H1 (cell line): ENCODE results near the gene LFNG. TPM values are rescaled to one million over a fixed set of nuclear protein-coding genes. Genes with fewer than 3 reads are reported as not detected.

Experiments used
- CTCF ChIA-PET: fragments of 300-600 bp; sonication (Branson Sonifier 250); formaldehyde crosslinking; loops from one replicate; lab custom pipeline; 2021; ENCODE audit not compliant: partially characterized antibody; lab: Charles Lee
- POLR2A ChIA-PET: fragments of 300-600 bp; sonication (Branson Sonifier 250); formaldehyde crosslinking; loops from one replicate; lab custom pipeline; 2021; ENCODE audit warnings: inconsistent platforms; ENCODE audit not compliant: partially characterized antibody; lab: Charles Lee
- DNase-seq, 2 experiments: peaks; one replicate each; pipeline versions ENCODE4 v3.0.0 to v3.0.0-alpha.2; 2010 to 2022; ENCODE audit warnings: low spot score in 2 of 2, low read depth in 1 of 2, mixed read lengths in 1 of 2
- FAIRE-seq: peaks from 2 replicates; lab custom pipeline; 2011; peaks lifted over from hg19 to GRCh38; lab: Jason Lieb, UNC
- H2AFZ ChIP-seq: 2 replicates; pipeline ENCODE4 v1.8.1; 2012; ENCODE audit warnings: low read length, inconsistent platforms
- H2AK5ac ChIP-seq: 2 replicates; pipeline ENCODE4 v1.6.1; 2013; ENCODE audit warnings: low read depth, low read length
- H2BK120ac ChIP-seq: replicated peaks from 2 replicates; pipeline ENCODE3; 2013; ENCODE audit warnings: low read depth, low read length, inconsistent platforms
- H2BK12ac ChIP-seq: 2 replicates; pipeline ENCODE4 v1.6.1; 2013; ENCODE audit warnings: low read depth, low read length
- H2BK15ac ChIP-seq: 2 replicates; pipeline ENCODE4 v1.6.1; 2013; ENCODE audit warnings: low read length
- H2BK20ac ChIP-seq: 2 replicates; pipeline ENCODE4 v1.6.1; 2013; ENCODE audit warnings: low read length
- H2BK5ac ChIP-seq: 2 replicates; pipeline ENCODE4 v1.6.1; 2013; ENCODE audit warnings: low read depth, low read length
- H3K14ac ChIP-seq: 2 replicates; pipeline ENCODE4 v1.6.1; 2013; ENCODE audit warnings: inconsistent platforms; ENCODE audit not compliant: insufficient read length
- H3K18ac ChIP-seq: 2 replicates; pipeline ENCODE4 v1.6.1; 2013; ENCODE audit warnings: low read length; ENCODE audit errors: extremely low read depth
- H3K23ac ChIP-seq: 2 replicates; pipeline ENCODE4 v1.6.1; 2013; ENCODE audit warnings: inconsistent platforms; ENCODE audit not compliant: insufficient read length
- H3K23me2 ChIP-seq: 2 replicates; pipeline ENCODE4 v1.6.1; 2013; ENCODE audit warnings: low read depth, low read length
- H3K27ac ChIP-seq: 2 replicates; pipeline ENCODE4 v1.6.1; 2011; ENCODE audit warnings: low read depth, low read length, inconsistent platforms
- H3K27me3 ChIP-seq, 4 experiments: replicated peaks in 1 of 4; 1 replicate in 1 of 4; 2 replicates in 3 of 4; pipeline versions ENCODE4 v1.6.1 to v1.8.1; 2011 to 2013; ENCODE audit warnings: low read length in 3 of 4, mild to moderate bottlenecking in 3 of 4, inconsistent platforms in 2 of 4, mixed read lengths in 2 of 4, moderate library complexity in 1 of 4; ENCODE audit not compliant: control insufficient read depth in 3 of 4, insufficient read depth in 3 of 4; ENCODE audit errors: extremely low read depth in 1 of 4
- H3K36me3 ChIP-seq, 4 experiments: 2 replicates each; pipeline versions ENCODE4 v1.6.1 to v1.8.1; 2011 to 2013; ENCODE audit warnings: mild to moderate bottlenecking in 4 of 4, low read length in 3 of 4, moderate library complexity in 2 of 4, control low read depth in 1 of 4, inconsistent platforms in 1 of 4; ENCODE audit not compliant: insufficient read depth in 4 of 4, control insufficient read depth in 2 of 4
- H3K4ac ChIP-seq: replicated peaks from 2 replicates; pipeline ENCODE3; 2013; ENCODE audit warnings: low read length, low read depth, mixed read lengths, inconsistent platforms; ENCODE audit not compliant: insufficient read length
- H3K4me1 ChIP-seq, 4 experiments: replicated peaks in 1 of 4; 1 replicate in 1 of 4; 2 replicates in 3 of 4; pipeline versions ENCODE4 v1.6.1 to v1.8.1; 2011 to 2013; ENCODE audit warnings: low read length in 3 of 4, inconsistent platforms in 2 of 4, mixed read lengths in 1 of 4; ENCODE audit not compliant: insufficient read depth in 4 of 4, control insufficient read depth in 3 of 4
- H3K4me2 ChIP-seq, 2 experiments: 2 replicates each; pipeline versions ENCODE4 v1.6.1 to v1.8.1; 2011 to 2013; ENCODE audit warnings: low read depth in 2 of 2, low read length in 2 of 2, control low read depth in 1 of 2, inconsistent platforms in 1 of 2, mild to moderate bottlenecking in 1 of 2; ENCODE audit not compliant: insufficient read depth in 1 of 2
- H3K4me3 ChIP-seq, 4 experiments: fragments of 200-600, 300-600 bp in 1 of 4; sonication (generic), shearing (Covaris generic), sonication (Bioruptor Twin) in 1 of 4; 2 replicates each; pipeline versions ENCODE4 v1.5.1 to v1.8.1; 2011 to 2016; ENCODE audit warnings: low read length in 4 of 4, low read depth in 3 of 4, control low read depth in 2 of 4, inconsistent platforms in 2 of 4, mild to moderate bottlenecking in 2 of 4, mixed read lengths in 1 of 4, moderate library complexity in 1 of 4; ENCODE audit not compliant: insufficient read depth in 2 of 4; ENCODE audit errors: extremely low read depth in 1 of 4
- H3K56ac ChIP-seq: replicated peaks from 2 replicates; pipeline ENCODE3; 2013; ENCODE audit warnings: low read depth, mild to moderate bottlenecking, mixed read lengths, low read length, inconsistent platforms; ENCODE audit not compliant: insufficient read length
- H3K79me1 ChIP-seq: 2 replicates; pipeline ENCODE4 v1.6.1; 2013; ENCODE audit warnings: low read depth, low read length, control low read depth
- H3K79me2 ChIP-seq, 2 experiments: 2 replicates each; pipeline versions ENCODE4 v1.6.1 to v1.8.1; 2012 to 2013; ENCODE audit warnings: low read length in 2 of 2, mild to moderate bottlenecking in 2 of 2, inconsistent platforms in 1 of 2; ENCODE audit not compliant: insufficient read depth in 2 of 2, control insufficient read depth in 1 of 2
- H3K9ac ChIP-seq, 4 experiments: replicated peaks in 1 of 4; 1 replicate in 1 of 4; 2 replicates in 3 of 4; pipeline versions ENCODE4 v1.6.1 to v1.8.1; 2011 to 2013; ENCODE audit warnings: low read depth in 3 of 4, low read length in 3 of 4, control low read depth in 2 of 4, mild to moderate bottlenecking in 2 of 4, moderate library complexity in 2 of 4, inconsistent platforms in 1 of 4; ENCODE audit errors: extremely low read depth in 1 of 4
- H3K9me3 ChIP-seq, 2 experiments: 2 replicates each; pipeline versions ENCODE4 v1.6.1 to v1.8.1; 2012 to 2013; ENCODE audit warnings: mild to moderate bottlenecking in 2 of 2, moderate library complexity in 2 of 2, control low read depth in 1 of 2, inconsistent platforms in 1 of 2, low read depth in 1 of 2, low read length in 1 of 2, mixed read lengths in 1 of 2; ENCODE audit not compliant: insufficient read depth in 2 of 2
- H4K20me1 ChIP-seq, 2 experiments: replicated peaks in 1 of 2; 2 replicates each; pipeline versions ENCODE3 to v1.8.1; 2011 to 2013; ENCODE audit warnings: inconsistent platforms in 2 of 2, low read length in 2 of 2, mild to moderate bottlenecking in 1 of 2; ENCODE audit not compliant: insufficient read depth in 2 of 2, control insufficient read depth in 1 of 2
- H4K5ac ChIP-seq: 2 replicates; pipeline ENCODE4 v1.6.1; 2013; ENCODE audit warnings: low read length, low read depth, mixed read lengths, inconsistent platforms; ENCODE audit not compliant: insufficient read length
- H4K8ac ChIP-seq: 2 replicates; pipeline ENCODE4 v1.8.0; 2013; ENCODE audit warnings: mild to moderate bottlenecking, moderate library complexity, low read length, inconsistent platforms; ENCODE audit not compliant: insufficient read depth; ENCODE audit errors: extremely low read depth
- H4K91ac ChIP-seq: replicated peaks from 2 replicates; pipeline ENCODE3; 2013; ENCODE audit warnings: low read length, mixed read lengths, inconsistent platforms; ENCODE audit not compliant: insufficient read length
- EP300 ChIP-seq, 2 experiments: IDR thresholded peaks; 1 replicate in 1 of 2; 2 replicates in 1 of 2; pipeline ENCODE4 v1.6.1; 2011 to 2012; ENCODE audit warnings: low read depth in 2 of 2, low read length in 2 of 2, mild to moderate bottlenecking in 2 of 2, borderline replicate concordance in 1 of 2, inconsistent platforms in 1 of 2, moderate library complexity in 1 of 2
- PHF8 ChIP-seq: fragments of 200-600 bp; sonication (generic); conservative IDR thresholded peaks from 2 replicates; pipeline ENCODE4 v1.7.1; 2012; ENCODE audit warnings: low read depth, mild to moderate bottlenecking, inconsistent platforms, low read length, moderate library complexity
- WGBS, 2 experiments: shearing (Covaris generic) in 1 of 2; methylation state at CpG; one replicate each; pipeline versions ENCODE4 v1.1.6 to v1.1.7; 2013 to 2015; ENCODE audit warnings: low lambda C conversion rate in 2 of 2, mixed read lengths in 2 of 2, inconsistent platforms in 1 of 2, low coverage in 1 of 2, missing lambda C conversion rate in 1 of 2; ENCODE audit not compliant: insufficient replicate concordance in 2 of 2, insufficient coverage in 1 of 2, insufficient read length in 1 of 2; ENCODE audit errors: extremely low coverage in 1 of 2, missing lambda C conversion rate in 1 of 2; 5-methylcytosine and 5-hydroxymethylcytosine counted together
- polyA plus RNA-seq, 7 experiments: library from polyadenylated mRNA; depleted of rRNA in 3 of 7; stranded (reverse) in 5 of 7; unstranded in 2 of 7; fragments of >200 nt in 5 of 7; fragments of 200-250 nt in 2 of 7; gene quantifications; 1 replicate in 5 of 7; 2 replicates in 1 of 7; 4 replicates in 1 of 7; pipeline versions ENCODE4 v1.2.1 to v1.2.3, GENCODE V29; 2011 to 2013; ENCODE audit warnings: missing spikeins in 2 of 7, mixed read lengths in 2 of 7
- total RNA-seq: library from RNA; stranded (reverse); fragmentation: NEBNext Ultra II Directional; extraction: Animal tissue kit (Norgen Biotek cat#: 25700); gene quantifications from 2 replicates; pipeline ENCODE4 v1.2.1, GENCODE V29; 2021
- TF ChIP-seq, protein P1 (sequence below): IDR thresholded peaks from 2 replicates; pipeline ENCODE4 v1.6.1; 2012; ENCODE audit warnings: low read length, inconsistent platforms

LFNG gene
- total and polyA plus RNA-seq, 2 of the 8 experiments (the other 6 are each of a cell fraction or from before 2014, with no cell fraction given), result 31.6 to 35.6 TPM

DNA sequence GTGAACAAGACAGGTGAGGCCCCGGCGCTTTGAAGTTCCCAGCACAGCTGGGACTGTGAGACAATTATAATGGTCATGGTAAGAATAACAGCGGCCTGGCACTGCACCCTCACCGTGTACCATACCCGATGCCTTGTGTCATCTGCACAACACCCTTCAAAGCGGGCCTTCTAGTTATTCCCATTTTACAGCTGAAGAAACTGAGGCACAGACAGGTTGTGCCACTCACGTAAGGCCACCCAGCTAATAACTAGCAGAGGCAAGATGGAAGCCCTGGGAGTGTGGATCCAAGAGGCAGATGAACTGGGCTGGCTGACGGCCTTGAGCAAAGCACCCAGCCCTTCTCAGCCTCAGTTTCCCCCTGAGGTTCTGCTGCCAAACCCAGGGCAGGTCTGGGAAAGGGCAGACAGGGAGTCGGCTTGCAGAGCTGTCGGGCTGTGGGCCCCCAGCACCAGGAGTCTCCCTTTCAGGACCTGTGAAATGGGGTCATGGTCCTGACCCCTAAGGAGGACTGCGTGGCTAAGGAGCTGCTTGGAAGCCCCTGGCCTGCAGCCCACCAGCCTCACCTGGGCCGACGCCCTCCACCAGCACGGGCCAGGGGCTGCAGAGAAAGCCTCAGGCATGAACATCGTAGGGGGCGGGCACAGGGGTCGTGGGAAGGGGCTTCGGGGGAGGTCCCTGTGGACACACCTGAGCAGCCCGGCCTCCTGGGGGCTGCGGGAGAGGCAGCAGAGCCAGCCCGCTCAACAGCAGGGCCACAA, 15.3 kb upstream of the LFNG start:
- H3K23ac ChIP-seq, result no peak overlapping the region
- no peaks in the 10 kb centered on the region for H4K20me1 ChIP-seq
- no peak for TF ChIP-seq EP300 (IDR thresholded peaks at IDR 0.05; ENCODE audit: borderline replicate concordance in 1 of 2, low read depth in 2 of 2, low read length in 2 of 2)
- TF ChIP-seq, protein P1, sequence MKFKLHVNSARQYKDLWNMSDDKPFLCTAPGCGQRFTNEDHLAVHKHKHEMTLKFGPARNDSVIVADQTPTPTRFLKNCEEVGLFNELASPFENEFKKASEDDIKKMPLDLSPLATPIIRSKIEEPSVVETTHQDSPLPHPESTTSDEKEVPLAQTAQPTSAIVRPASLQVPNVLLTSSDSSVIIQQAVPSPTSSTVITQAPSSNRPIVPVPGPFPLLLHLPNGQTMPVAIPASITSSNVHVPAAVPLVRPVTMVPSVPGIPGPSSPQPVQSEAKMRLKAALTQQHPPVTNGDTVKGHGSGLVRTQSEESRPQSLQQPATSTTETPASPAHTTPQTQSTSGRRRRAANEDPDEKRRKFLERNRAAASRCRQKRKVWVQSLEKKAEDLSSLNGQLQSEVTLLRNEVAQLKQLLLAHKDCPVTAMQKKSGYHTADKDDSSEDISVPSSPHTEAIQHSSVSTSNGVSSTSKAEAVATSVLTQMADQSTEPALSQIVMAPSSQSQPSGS, result no peak
- TF ChIP-seq PHF8, result no peak
- TF ChIP-seq, all 59 proteins: peak for 0
- Histone ChIP-seq H2BK12ac (no peak overlapping the region; the same call in 1 of the 2 replicates), H3K27me3 (no peaks in the 10 kb centered on the region), H3K4ac (no peak overlapping the region), H3K4me3 (no peak overlapping the region), H3K4me2 (no peak overlapping the region), H2BK120ac (no peak overlapping the region), H3K79me1 (no peaks in the 10 kb centered on the region), H4K91ac (no peak overlapping the region), H3K18ac (no peak overlapping the region), H3K9ac (no peak overlapping the region), H4K5ac (no peak overlapping the region), H2BK20ac (no peak overlapping the region), H3K4me1 (peaks cover 0 to 24% (median 12%) of the 10 kb centered on the region in 4 experiments; a peak in 6 of 7 replicates), H3K23me2 (no peaks in the 10 kb centered on the region), H2AK5ac (no peak overlapping the region), H2BK15ac (no peak overlapping the region), H3K9me3 (no peaks in the 10 kb centered on the region), H3K79me2 (no peaks in the 10 kb centered on the region), H2AFZ (no peak overlapping the region), H3K56ac (no peak overlapping the region), H3K14ac (no peak overlapping the region), H3K27ac (no peak overlapping the region), H2BK5ac (no peak overlapping the region; the same call in 1 of the 2 replicates), H4K8ac (no peak overlapping the region; the same call in 1 of the 2 replicates), H3K36me3 (no peaks in the 10 kb centered on the region)
- ChIA-PET POLR2A (interaction anchor here (0.5 to 1.5 kb wide), 2 partner anchors 14 to 37 kb away, joined by 3 read pairs; no protein-coding TSS in a partner anchor), CTCF (interaction anchor here (0.6 to 8.5 kb wide), 5 partner anchors 19 to 54 kb away, joined by 3 to 67 read pairs (median 3); no protein-coding TSS in a partner anchor)
- FAIRE-seq (no peak), DNase-seq (no peak)
- WGBS, 2 experiments, result 90% methylated on average over 17 of the region's 21 CpGs; no CpG with 5 or more reads in 1 of the 2 experiments
